ENCODE data around the gene SNRPA1. TPM values are rescaled to one million over a fixed set of nuclear protein-coding genes. Genes with fewer than 3 reads are reported as not detected.
A peak's percentile ranks its signal among the peaks of the same experiment; 100 is the strongest.
"Not testable (repeated sequence)": the region's sequence is repeated elsewhere in the genome, so short reads cannot be mapped to it uniquely, and the experiment has no call there.

The SNRPA1 gene
- total RNA-seq, 1 donor from 2014 or later, result 13.9 TPM

- FAIRE-seq (no peak), DNase-seq (ENCODE audit: low spot score in 2 of 2) (no peak)
Measured at GRCh38 chr15:101296418-101297405, 1.7 kb upstream of the SNRPA1 start.

- DNase-seq (ENCODE audit: low spot score in 2 of 2), result no peak
Measured at GRCh38 chr15:101295607-101296161, 636 bp upstream of the SNRPA1 start.

GRCh38 chr15:101293122-101293521 is 1.9 kb downstream of the SNRPA1 start:
- no peak for FAIRE-seq
- DNase-seq (ENCODE audit: low spot score in 2 of 2), result no peak

More at GRCh38 chr15:101295607-101296161, 636 bp upstream of the SNRPA1 start:
- FAIRE-seq, result no peak

- FAIRE-seq (no peak), DNase-seq (ENCODE audit: low spot score in 2 of 2) (no peak)
Measured at GRCh38 chr15:101288905-101289513, 6.0 kb downstream of the SNRPA1 start.

- DNase-seq (ENCODE audit: low spot score in 2 of 2); FAIRE-seq: not testable (repeated sequence)
Measured at GRCh38 chr15:101287342-101287741, 7.7 kb downstream of the SNRPA1 start.

- no peak for DNase-seq (ENCODE audit: low spot score in 2 of 2)
- FAIRE-seq, result no peak
Measured at GRCh38 chr15:101286471-101287114, 8.5 kb downstream of the SNRPA1 start.

GRCh38 chr15:101283931-101284330 is 11.1 kb downstream of the SNRPA1 start:
- no peak for FAIRE-seq

GRCh38 chr15:101280007-101280406 is 15.0 kb downstream of the SNRPA1 start:
- no peak for FAIRE-seq
- no peak for DNase-seq (ENCODE audit: low spot score in 2 of 2)

More at GRCh38 chr15:101283931-101284330, 11.1 kb downstream of the SNRPA1 start:
- no peak for DNase-seq (ENCODE audit: low spot score in 2 of 2)

- DNase-seq (ENCODE audit: low spot score in 2 of 2), result no peak
- FAIRE-seq, result no peak
Measured at GRCh38 chr15:101277943-101278564, 17.0 kb downstream of the SNRPA1 start.

- no peak for FAIRE-seq
- DNase-seq (ENCODE audit: low spot score in 2 of 2), result peak; percentile 88 to 90
Measured at GRCh38 chr15:101277038-101277822, 17.8 kb downstream of the SNRPA1 start, which contains the start of gene SELENOS. SELENOS (minus strand) TSS chr15:101277485; CDS start chr15:101277417, 68 bp downstream.

GRCh38 chr15:101276501-101277037 is 18.5 kb downstream of the SNRPA1 start:
- DNase-seq (ENCODE audit: low spot score in 2 of 2) (no peak), FAIRE-seq (no peak)

GRCh38 chr15:101275018-101275417 is 20.0 kb downstream of the SNRPA1 start:
- FAIRE-seq (no peak), DNase-seq (ENCODE audit: low spot score in 2 of 2) (no peak)

GRCh38 chr15:101273534-101273933 is 21.5 kb downstream of the SNRPA1 start:
- no peak for DNase-seq (ENCODE audit: low spot score in 2 of 2)
- FAIRE-seq, result no peak

GRCh38 chr15:101272584-101272983 is 22.5 kb downstream of the SNRPA1 start:
- FAIRE-seq (no peak), DNase-seq (ENCODE audit: low spot score in 2 of 2) (no peak)

GRCh38 chr15:101269479-101270223 is 25.4 kb downstream of the SNRPA1 start:
- DNase-seq (ENCODE audit: low spot score in 2 of 2) (no peak), FAIRE-seq (no peak)

- peak in 1 of 2 donors; percentile 50 for DNase-seq (ENCODE audit: low spot score in 2 of 2)
- no peak for FAIRE-seq
Measured at GRCh38 chr15:101267320-101268104, 27.5 kb downstream of the SNRPA1 start.

- FAIRE-seq (no peak), DNase-seq (ENCODE audit: low spot score in 2 of 2) (no peak)
Measured at GRCh38 chr15:101266787-101267186, 28.3 kb downstream of the SNRPA1 start.

Data from frontal cortex (tissue), 4 donors.